Ectodermal cell (in vitro differentiated cells): ENCODE results near the gene KCNIP3.

Experiments
- H3K27ac ChIP-seq: 2 replicates; pipeline ENCODE4 v1.7.0; 2013; ENCODE audit warnings: mild to moderate bottlenecking, low read depth, low read length; ENCODE audit not compliant: insufficient read depth, poor library complexity, severe bottlenecking
- H3K27me3 ChIP-seq: 2 replicates; pipeline ENCODE4 v1.7.0; 2013; ENCODE audit warnings: mild to moderate bottlenecking, low read length; ENCODE audit not compliant: insufficient read depth, control insufficient read depth, poor library complexity, severe bottlenecking
- H3K36me3 ChIP-seq: one replicate; pipeline ENCODE4 v1.7.0; 2013; ENCODE audit warnings: low read length; ENCODE audit not compliant: control insufficient read depth, insufficient read depth
- H3K4me1 ChIP-seq: one replicate; pipeline ENCODE4 v1.7.0; 2013; ENCODE audit warnings: low read length; ENCODE audit not compliant: control insufficient read depth, insufficient read depth
- H3K4me3 ChIP-seq: 2 replicates; pipeline ENCODE4 v1.7.0; 2013; ENCODE audit warnings: low read depth, low read length, control low read depth; ENCODE audit not compliant: insufficient read depth
- H3K9me3 ChIP-seq: 2 replicates; pipeline ENCODE4 v1.7.0; 2013; ENCODE audit warnings: mild to moderate bottlenecking, low read length, moderate library complexity; ENCODE audit not compliant: control insufficient read depth
- WGBS, 2 experiments: methylation state at CpG; one replicate each; pipeline ENCODE4 v1.1.7; 2013; ENCODE audit warnings: missing lambda C conversion rate in 2 of 2; 5-methylcytosine and 5-hydroxymethylcytosine counted together

The KCNIP3 gene

GRCh38 chr2:95328358-95329125 is 31.4 kb downstream of the KCNIP3 start:
- Histone ChIP-seq H3K9me3 (no peaks in the 10 kb centered on the region), H3K36me3 (no peaks in the 10 kb centered on the region), H3K27ac (no peak overlapping the region), H3K4me3 (no peak overlapping the region), H3K27me3 (no peaks in the 10 kb centered on the region), H3K4me1 (peaks cover 6% of the 10 kb centered on the region)
- WGBS, 2 experiments: 91 to 92% methylated on average over 15 of the region's 15 CpGs

GRCh38 chr2:95329401-95329800 is 32.3 kb downstream of the KCNIP3 start:
- WGBS, 2 experiments: 93 to 95% methylated on average over 14 of the region's 14 CpGs
- Histone ChIP-seq H3K36me3 (no peaks in the 10 kb centered on the region), H3K4me1 (peaks cover 6% of the 10 kb centered on the region), H3K27me3 (no peaks in the 10 kb centered on the region), H3K4me3 (no peak overlapping the region), H3K9me3 (no peaks in the 10 kb centered on the region), H3K27ac (no peak overlapping the region)

GRCh38 chr2:95329891-95330793 is 33.0 kb downstream of the KCNIP3 start:
- H3K36me3 ChIP-seq: no peaks in the 10 kb centered on the region
- H3K27ac ChIP-seq: no peak overlapping the region
- peaks cover 6% of the 10 kb centered on the region for H3K4me1 ChIP-seq
- H3K9me3 ChIP-seq: no peaks in the 10 kb centered on the region
- no peak overlapping the region for H3K4me3 ChIP-seq
- WGBS, 2 experiments: 90% methylated on average over 23 of the region's 23 CpGs
- H3K27me3 ChIP-seq: no peaks in the 10 kb centered on the region

- H3K27ac ChIP-seq: no peak overlapping the region
- H3K9me3 ChIP-seq: no peaks in the 10 kb centered on the region
- no peaks in the 10 kb centered on the region for H3K27me3 ChIP-seq
- H3K4me3 ChIP-seq: no peak overlapping the region
- H3K36me3 ChIP-seq: no peaks in the 10 kb centered on the region
- peaks cover 6% of the 10 kb centered on the region for H3K4me1 ChIP-seq
- WGBS, 2 experiments: 80 to 81% methylated on average over 11 of the region's 11 CpGs
These were observed 33.7 kb downstream of the KCNIP3 start for GRCh38 chr2:95330794-95331338.

GRCh38 chr2:95331606-95332005 is 34.5 kb downstream of the KCNIP3 start:
- 95% methylated on average over 10 of the region's 10 CpGs for WGBS, 2 experiments
- H3K27ac ChIP-seq: no peak overlapping the region
- no peaks in the 10 kb centered on the region for H3K36me3 ChIP-seq
- H3K27me3 ChIP-seq: no peaks in the 10 kb centered on the region
- H3K9me3 ChIP-seq: no peaks in the 10 kb centered on the region
- peaks cover 6% of the 10 kb centered on the region for H3K4me1 ChIP-seq
- H3K4me3 ChIP-seq: no peak overlapping the region

GRCh38 chr2:95332036-95332435 is 34.9 kb downstream of the KCNIP3 start:
- Histone ChIP-seq H3K27me3 (no peaks in the 10 kb centered on the region), H3K27ac (no peak overlapping the region), H3K36me3 (no peaks in the 10 kb centered on the region), H3K4me1 (peaks cover 6% of the 10 kb centered on the region), H3K9me3 (no peaks in the 10 kb centered on the region), H3K4me3 (no peak overlapping the region)
- WGBS, 2 experiments: 95% methylated on average over 8 of the region's 8 CpGs

- Histone ChIP-seq H3K27me3 (no peaks in the 10 kb centered on the region), H3K36me3 (no peaks in the 10 kb centered on the region), H3K4me3 (no peak overlapping the region), H3K9me3 (no peaks in the 10 kb centered on the region), H3K4me1 (peaks cover 6% of the 10 kb centered on the region), H3K27ac (no peak overlapping the region)
- 93 to 96% methylated on average over 7 of the region's 7 CpGs for WGBS, 2 experiments
These were observed 35.9 kb downstream of the KCNIP3 start for GRCh38 chr2:95333056-95333455.

- H3K9me3 ChIP-seq: no peaks in the 10 kb centered on the region
- peaks cover 6% of the 10 kb centered on the region for H3K4me1 ChIP-seq
- H3K27ac ChIP-seq: no peak overlapping the region
- H3K27me3 ChIP-seq: no peaks in the 10 kb centered on the region
- H3K36me3 ChIP-seq: no peaks in the 10 kb centered on the region
- 90% methylated on average over 11 of the region's 11 CpGs for WGBS, 2 experiments
- H3K4me3 ChIP-seq: no peak overlapping the region
These were observed 36.8 kb downstream of the KCNIP3 start for GRCh38 chr2:95333888-95334338.

GRCh38 chr2:95334916-95335641 is 37.9 kb downstream of the KCNIP3 start:
- Histone ChIP-seq H3K4me3 (no peak overlapping the region), H3K27me3 (no peaks in the 10 kb centered on the region)
- WGBS, 2 experiments: 94 to 97% methylated on average over 1 of the region's 1 CpG

More at GRCh38 chr2:95334916-95335641, 37.9 kb downstream of the KCNIP3 start:
- Histone ChIP-seq H3K36me3 (no peaks in the 10 kb centered on the region), H3K4me1 (peaks cover 6% of the 10 kb centered on the region), H3K27ac (no peak overlapping the region), H3K9me3 (no peaks in the 10 kb centered on the region)
